Caco-2 (cell line): ENCODE results near the gene DEUP1. TPM values are rescaled to one million over a fixed set of nuclear protein-coding genes. Genes with fewer than 3 reads are reported as not detected.

Experiments
- BruUV-seq: library from RNA; stranded (reverse); fragments of 400-500 nt; replicated peaks from 2 replicates; lab custom pipeline; 2021; lab: Mats Ljungman, UMichigan
- CTCF ChIA-PET: fragments of 300-600 bp; sonication (Branson Sonifier 250); formaldehyde crosslinking; loops from one replicate; lab custom pipeline; 2022; ENCODE audit warnings: antibody characterized with exemption; lab: Charles Lee
- POLR2A ChIA-PET: fragments of 300-600 bp; sonication (Branson Sonifier 250); formaldehyde crosslinking; loops from one replicate; lab custom pipeline; 2022; ENCODE audit warnings: antibody characterized with exemption; lab: Charles Lee
- DNase-seq, 2 experiments: peaks; one replicate each; pipeline versions ENCODE4 v3.0.0 to v3.0.0-alpha.2; 2020 to 2022
- H3K27me3 ChIP-seq: replicated peaks from 2 replicates; pipeline ENCODE4 v1.6.0; 2011; ENCODE audit warnings: low read length; ENCODE audit not compliant: control insufficient read depth, insufficient read depth
- H3K36me3 ChIP-seq: 2 replicates; pipeline ENCODE4 v1.5.1; 2011; ENCODE audit warnings: low read length; ENCODE audit not compliant: control insufficient read depth, insufficient read depth
- H3K4me1 ChIP-seq: fragments of 250-450 bp; sonication (Bioruptor Pico); 2 replicates; pipeline ENCODE4 v1.5.1; 2020; ENCODE audit warnings: mild to moderate bottlenecking
- H3K4me3 ChIP-seq: 2 replicates; pipeline ENCODE4 v1.5.1; 2011; ENCODE audit warnings: low read depth, mild to moderate bottlenecking, control low read depth, low read length
- H3K9me3 ChIP-seq: fragments of 250-450 bp; sonication (Bioruptor Pico); 2 replicates; pipeline ENCODE4 v1.5.1; 2020; ENCODE audit warnings: mild to moderate bottlenecking, moderate library complexity
- H3K27ac Mint-ChIP-seq: one replicate; pipeline ENCODE4 v1.8.0; 2022; ENCODE audit warnings: mixed read lengths; ENCODE audit not compliant: unreplicated experiment
- H3K27me3 Mint-ChIP-seq: one replicate; pipeline ENCODE4 v1.8.0; 2022; ENCODE audit warnings: mixed read lengths; ENCODE audit not compliant: insufficient read depth, unreplicated experiment
- H3K36me3 Mint-ChIP-seq: one replicate; pipeline ENCODE4 v1.8.0; 2022; ENCODE audit warnings: mild to moderate bottlenecking, mixed read lengths; ENCODE audit not compliant: insufficient read depth, unreplicated experiment
- H3K4me1 Mint-ChIP-seq: one replicate; pipeline ENCODE4 v1.8.0; 2022; ENCODE audit warnings: low read depth, mixed read lengths; ENCODE audit not compliant: unreplicated experiment
- H3K4me3 Mint-ChIP-seq: one replicate; pipeline ENCODE4 v1.8.0; 2022; ENCODE audit warnings: mild to moderate bottlenecking, moderate library complexity, mixed read lengths; ENCODE audit not compliant: unreplicated experiment
- H3K9me3 Mint-ChIP-seq: one replicate; pipeline ENCODE4 v1.8.0; 2022; ENCODE audit warnings: mixed read lengths; ENCODE audit not compliant: unreplicated experiment
- intact Hi-C: fragments of 100-400 bp; cut with micrococcal nuclease; formaldehyde crosslinking; loops from one replicate; pipeline ENCODE4 v1.10.0; 2022; ENCODE audit not compliant: unreplicated experiment
- total RNA-seq: library from RNA; stranded (reverse); gene quantifications from 2 replicates; pipeline ENCODE4 v1.2.3, GENCODE V29; 2022
- TF ChIP-seq, protein P1 (sequence below), 2 experiments: fragments of 200-600 bp in 1 of 2; IDR thresholded peaks; 1 replicate in 1 of 2; 2 replicates in 1 of 2; pipeline versions ENCODE4 v1.5.1 to v1.8.0; 2011 to 2022; ENCODE audit warnings: antibody characterized with exemption in 1 of 2, control low read depth in 1 of 2, inconsistent platforms in 1 of 2, low read depth in 1 of 2, low read length in 1 of 2, mild to moderate bottlenecking in 1 of 2, moderate library complexity in 1 of 2; ENCODE audit not compliant: insufficient read depth in 1 of 2, severe bottlenecking in 1 of 2, unreplicated experiment in 1 of 2

DEUP1 gene
- total RNA-seq, 1 experiment from 2014 or later = 0.25 TPM

DNA sequence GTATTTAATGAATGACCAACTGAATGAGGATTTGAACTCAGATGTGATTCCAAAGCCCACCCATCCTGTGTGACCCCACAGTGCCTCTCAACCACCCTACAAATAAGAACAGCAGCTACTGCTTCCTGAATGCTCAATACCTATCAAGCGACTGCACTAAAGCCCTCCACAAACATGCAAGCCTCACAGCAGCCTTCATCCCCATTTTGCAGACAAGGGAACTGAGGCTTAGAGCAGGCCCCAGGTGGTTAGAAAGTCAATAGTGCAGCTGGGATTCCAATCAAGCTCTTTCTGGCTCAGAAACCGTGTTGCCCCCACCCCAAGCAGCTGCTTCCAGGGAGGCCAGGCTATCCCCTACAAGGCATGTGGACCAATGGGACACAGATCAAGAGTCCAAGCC lies 155.4 kb downstream of the DEUP1 start:
- ChIA-PET POLR2A (no interaction called here), CTCF (no interaction called here)
- Histone ChIP-seq H3K4me1 (peaks cover 13% of the 10 kb centered on the region), H3K27me3 (no peaks in the 10 kb centered on the region), H3K4me3 (no peak overlapping the region), H3K36me3 (peaks cover 6% of the 10 kb centered on the region), H3K9me3 (no peaks in the 10 kb centered on the region)
- TF ChIP-seq, protein P1, sequence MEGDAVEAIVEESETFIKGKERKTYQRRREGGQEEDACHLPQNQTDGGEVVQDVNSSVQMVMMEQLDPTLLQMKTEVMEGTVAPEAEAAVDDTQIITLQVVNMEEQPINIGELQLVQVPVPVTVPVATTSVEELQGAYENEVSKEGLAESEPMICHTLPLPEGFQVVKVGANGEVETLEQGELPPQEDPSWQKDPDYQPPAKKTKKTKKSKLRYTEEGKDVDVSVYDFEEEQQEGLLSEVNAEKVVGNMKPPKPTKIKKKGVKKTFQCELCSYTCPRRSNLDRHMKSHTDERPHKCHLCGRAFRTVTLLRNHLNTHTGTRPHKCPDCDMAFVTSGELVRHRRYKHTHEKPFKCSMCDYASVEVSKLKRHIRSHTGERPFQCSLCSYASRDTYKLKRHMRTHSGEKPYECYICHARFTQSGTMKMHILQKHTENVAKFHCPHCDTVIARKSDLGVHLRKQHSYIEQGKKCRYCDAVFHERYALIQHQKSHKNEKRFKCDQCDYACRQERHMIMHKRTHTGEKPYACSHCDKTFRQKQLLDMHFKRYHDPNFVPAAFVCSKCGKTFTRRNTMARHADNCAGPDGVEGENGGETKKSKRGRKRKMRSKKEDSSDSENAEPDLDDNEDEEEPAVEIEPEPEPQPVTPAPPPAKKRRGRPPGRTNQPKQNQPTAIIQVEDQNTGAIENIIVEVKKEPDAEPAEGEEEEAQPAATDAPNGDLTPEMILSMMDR (IDR thresholded peaks at IDR 0.05; ENCODE audit: insufficient read depth in 1 of 2, low read depth in 1 of 2, low read length in 1 of 2, severe bottlenecking in 1 of 2, unreplicated experiment in 1 of 2) = no peak
- no TSS peak for BruUV-seq
- H3K9me3 Mint-ChIP-seq = no peaks in the 10 kb centered on the region
- DNase-seq = no peak
- peaks cover 4% of the 10 kb centered on the region for H3K4me1 Mint-ChIP-seq
- H3K27ac Mint-ChIP-seq = no peak overlapping the region
- H3K36me3 Mint-ChIP-seq = no peaks in the 10 kb centered on the region
- H3K4me3 Mint-ChIP-seq = no peak overlapping the region
- H3K27me3 Mint-ChIP-seq = no peaks in the 10 kb centered on the region
- intact Hi-C loops = loop anchor here (2.0 to 5.0 kb wide), 3 partner anchors 41 to 249 kb away; no protein-coding TSS in a partner anchor

DNA sequence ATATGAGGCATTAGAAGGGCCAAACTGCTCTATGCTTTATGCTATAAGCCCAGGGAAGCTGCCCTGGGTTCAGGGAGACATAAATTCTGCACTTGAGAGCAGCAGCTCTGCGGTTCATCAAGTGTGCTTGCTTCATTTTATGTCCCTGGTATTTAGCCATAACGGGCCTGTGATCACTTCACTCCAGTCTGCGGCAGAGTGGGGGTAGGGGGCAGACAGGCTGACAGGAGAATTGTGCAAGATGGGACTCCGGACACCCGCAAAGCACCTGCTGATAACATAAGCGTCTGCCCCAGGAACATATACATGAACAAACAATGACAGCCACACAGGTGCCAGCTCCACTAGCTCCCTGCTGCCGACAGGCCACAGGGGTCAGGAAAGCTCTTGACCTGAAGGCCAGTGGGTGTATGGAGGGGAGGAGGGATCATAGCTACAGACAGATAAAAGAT lies 156.5 kb downstream of the DEUP1 start:
- TF ChIP-seq, protein P1 (IDR thresholded peaks at IDR 0.05; ENCODE audit: insufficient read depth in 1 of 2, low read depth in 1 of 2, low read length in 1 of 2, severe bottlenecking in 1 of 2, unreplicated experiment in 1 of 2) = no peak
- Histone ChIP-seq H3K36me3 (peaks cover 6% of the 10 kb centered on the region), H3K4me1 (peaks cover 14% of the 10 kb centered on the region), H3K9me3 (no peaks in the 10 kb centered on the region), H3K27me3 (no peaks in the 10 kb centered on the region), H3K4me3 (no peak overlapping the region)
- Mint-ChIP-seq H3K27me3 (no peaks in the 10 kb centered on the region), H3K4me1 (peaks cover 11% of the 10 kb centered on the region), H3K27ac (no peak overlapping the region), H3K36me3 (no peaks in the 10 kb centered on the region), H3K9me3 (no peaks in the 10 kb centered on the region), H3K4me3 (no peak overlapping the region)
- DNase-seq = peak; percentile 80 to 86
- BruUV-seq = no TSS peak
- intact Hi-C loops = loop anchor here (1.0 to 5.0 kb wide), 4 partner anchors 40 to 250 kb away; no protein-coding TSS in a partner anchor
- ChIA-PET CTCF (no interaction called here), POLR2A (no interaction called here)

Other genes with a start within 250 kb of the DEUP1 start
- 11.2 and 12.5 TPM in 2 replicates for gene SLC36A4, start 132.8 kb upstream of the DEUP1 start, total RNA-seq
- 45.6 and 46.3 TPM in 2 replicates for gene SMCO4, start 212.6 kb downstream of the DEUP1 start, total RNA-seq